Stimulated activated CD8-positive, alpha-beta memory T cell treated with anti-CD3 and anti-CD28 coated beads, Interleukin-2, amount 100 ng/mL, for 1 hour (primary cell): ENCODE data around the gene RGS6.

Source experiments
- DNase-seq, 2 donors: peaks; one replicate each; pipeline ENCODE4 v3.0.0-alpha.2; 2020; ENCODE audit warnings: low read depth in 2 of 2

RGS6 gene

DNA sequence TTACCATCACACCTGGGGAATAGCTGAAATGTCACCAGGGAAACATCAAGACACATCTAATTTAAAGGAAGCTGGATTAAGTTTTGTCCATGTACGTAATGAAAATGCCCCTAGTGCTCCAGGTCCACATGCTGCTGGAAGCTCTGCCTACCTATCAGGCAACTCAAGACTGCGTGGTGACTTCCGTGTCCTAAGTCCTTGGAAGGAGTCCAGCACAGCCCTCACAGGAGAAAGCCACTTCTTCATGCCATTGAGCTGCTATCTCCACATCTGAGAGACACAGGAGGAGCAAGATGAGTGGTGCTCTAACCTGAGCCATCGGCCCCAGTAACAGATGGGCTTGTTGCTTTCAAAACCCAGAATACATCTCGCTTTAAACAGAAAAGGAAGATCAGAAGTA, 645.3 kb downstream of the RGS6 start:
- DNase-seq: no peak

DNA sequence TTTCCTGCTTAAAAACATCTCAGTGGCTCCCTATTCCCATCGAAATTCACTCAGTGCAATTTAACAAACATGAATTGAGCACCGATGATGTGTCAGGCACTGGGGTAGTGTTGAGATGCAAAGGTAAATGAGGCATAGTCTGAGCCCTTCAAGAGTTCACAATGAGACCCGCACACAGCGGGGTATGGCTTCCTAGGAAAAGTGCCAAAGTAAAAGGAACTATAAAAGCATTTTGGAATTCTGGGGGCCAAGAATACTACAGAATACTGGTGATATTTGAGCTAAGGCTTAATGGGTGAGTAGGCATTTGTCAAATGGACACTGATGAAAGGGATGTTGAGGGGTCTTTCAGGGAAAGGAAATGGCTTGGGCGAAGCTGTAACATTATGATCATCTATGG, 646.3 kb downstream of the RGS6 start:
- DNase-seq: no peak

DNA sequence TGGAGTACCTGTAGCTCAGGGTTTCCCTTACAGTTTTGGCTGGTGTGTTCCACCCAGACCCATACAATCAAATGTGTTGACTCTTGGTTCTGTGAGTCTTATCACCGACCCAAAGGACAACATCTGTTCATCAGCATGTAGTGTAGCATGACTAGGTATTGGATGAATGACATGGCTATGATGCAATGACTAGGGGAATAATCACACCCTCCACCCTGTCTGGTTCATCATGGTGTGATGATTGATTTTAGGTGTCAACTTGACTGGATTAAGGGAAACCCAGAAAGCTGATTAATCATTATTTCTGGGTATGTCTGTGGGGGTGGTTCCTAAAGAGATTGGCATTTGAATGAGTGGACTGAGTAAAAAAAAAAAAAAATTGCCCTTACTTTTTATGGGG, 650.4 kb downstream of the RGS6 start:
- DNase-seq: no peak

DNA sequence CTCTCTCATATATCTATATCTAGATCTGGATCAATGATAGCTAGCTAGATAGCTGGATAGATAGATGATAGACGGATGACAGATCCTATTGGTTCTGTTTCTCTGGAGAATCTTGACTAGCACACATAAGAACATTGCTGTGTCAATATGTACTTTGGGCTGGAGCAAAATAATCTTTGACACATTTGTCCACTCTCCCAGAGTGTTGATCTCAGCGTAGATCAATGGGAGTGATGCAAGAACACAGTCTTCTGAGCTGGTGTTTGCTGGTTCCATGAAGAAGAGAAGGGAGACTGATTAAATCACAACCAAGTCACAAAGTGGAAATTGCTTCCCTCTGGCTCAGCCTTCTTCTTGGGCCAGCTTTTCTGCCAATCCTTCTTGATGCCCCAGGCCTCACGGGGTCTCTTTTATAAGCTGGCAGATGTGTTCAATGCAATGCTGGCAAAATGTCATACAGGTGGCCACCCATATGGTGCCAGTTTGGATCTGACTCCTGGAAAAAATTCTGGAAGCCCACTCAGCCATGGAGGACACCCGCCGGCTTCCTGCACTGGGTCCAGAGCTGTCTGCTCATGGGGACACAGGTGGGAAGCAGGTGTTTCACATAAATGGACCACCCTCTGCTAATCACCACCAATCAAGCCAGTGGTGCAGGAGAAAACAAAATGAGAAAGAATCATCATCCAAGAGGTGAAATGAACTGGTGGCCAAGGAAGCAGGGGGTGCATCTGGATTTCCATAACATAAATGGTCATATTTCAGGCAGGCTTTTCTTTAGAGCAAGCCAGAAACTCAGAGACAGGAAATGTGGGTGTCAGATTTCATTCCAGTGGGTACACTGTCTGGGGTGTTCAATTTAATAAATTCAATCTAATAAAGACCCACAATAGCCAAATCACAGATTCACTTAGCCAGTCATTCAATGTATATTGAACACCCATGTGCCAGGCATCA, 651.4 kb downstream of the RGS6 start:
- no peak for DNase-seq

DNA sequence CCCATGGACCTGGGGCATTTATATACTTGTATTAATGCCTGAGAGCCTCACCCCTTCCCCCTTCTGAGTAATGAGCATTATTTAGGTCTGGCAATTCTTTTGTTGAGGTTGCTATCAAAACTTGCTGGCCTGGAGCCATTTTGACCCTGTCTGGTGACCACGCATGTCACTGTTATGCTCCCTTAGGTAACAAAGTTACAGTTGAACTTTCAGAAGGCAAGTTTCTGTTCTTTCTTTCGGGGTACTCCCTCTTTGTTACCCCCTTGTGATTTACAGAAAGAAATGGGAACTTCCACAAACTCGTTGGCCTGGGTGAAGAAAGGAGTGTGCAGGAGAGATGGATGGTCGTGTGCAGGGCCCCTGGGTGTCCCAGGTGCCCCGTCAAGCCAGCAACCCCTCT, 656.3 kb downstream of the RGS6 start:
- no peak for DNase-seq

DNA sequence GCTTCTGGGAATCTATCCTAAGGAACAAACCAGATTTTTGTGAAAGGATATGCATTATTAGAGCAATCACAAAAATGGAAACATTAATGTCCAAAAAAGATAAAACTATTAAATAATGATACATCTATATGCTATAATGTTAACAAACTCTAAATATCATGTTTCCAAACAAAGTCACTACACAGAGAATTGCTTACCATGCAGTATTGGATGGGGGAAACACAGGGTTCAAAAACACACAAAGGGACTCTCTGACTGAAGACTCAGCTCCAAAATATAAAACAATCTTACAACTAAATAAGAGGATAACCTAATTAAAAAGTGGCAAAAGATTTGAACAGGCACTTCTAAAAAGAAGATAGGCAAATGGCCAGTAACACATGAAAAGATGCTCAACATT, 657.4 kb downstream of the RGS6 start:
- DNase-seq: no peak

DNA sequence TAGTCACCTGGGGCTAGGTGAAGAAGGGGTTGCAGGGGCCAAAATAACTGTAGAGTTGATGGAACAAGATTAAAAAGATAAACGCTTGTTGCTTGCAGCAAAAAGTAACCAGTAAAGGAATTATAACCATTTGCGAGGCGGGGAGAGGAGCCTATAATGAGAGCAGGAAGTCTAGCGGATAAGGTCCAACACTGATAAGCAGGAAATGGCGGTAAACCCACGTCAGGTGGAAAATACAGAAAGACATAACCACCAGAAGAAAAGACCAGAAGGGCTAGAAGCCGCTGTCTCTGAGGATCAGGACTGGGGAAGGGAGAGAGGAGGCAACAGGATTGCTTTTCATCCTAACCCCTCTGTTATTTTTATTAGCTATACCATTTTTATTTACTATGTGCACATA, 658.3 kb downstream of the RGS6 start:
- DNase-seq: no peak

DNA sequence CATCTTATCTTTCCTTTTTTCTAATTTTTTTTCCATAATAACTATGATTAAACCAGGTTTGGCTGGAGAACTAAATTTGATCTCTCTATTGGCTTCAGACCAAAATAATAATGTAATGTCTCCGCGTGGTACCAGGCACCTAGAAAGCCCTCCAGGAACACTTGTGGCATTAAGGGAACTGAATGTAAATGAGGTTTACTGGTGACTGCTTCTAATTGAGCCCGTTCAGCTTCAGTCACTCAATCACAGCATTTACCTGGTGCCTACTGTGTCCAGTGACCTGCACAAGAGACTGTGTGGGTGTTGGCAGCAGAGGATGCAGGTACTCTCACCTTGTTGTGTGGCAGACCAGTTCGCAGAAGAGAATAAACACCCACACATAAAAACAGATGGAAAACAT, 659.2 kb downstream of the RGS6 start:
- no peak for DNase-seq

DNA sequence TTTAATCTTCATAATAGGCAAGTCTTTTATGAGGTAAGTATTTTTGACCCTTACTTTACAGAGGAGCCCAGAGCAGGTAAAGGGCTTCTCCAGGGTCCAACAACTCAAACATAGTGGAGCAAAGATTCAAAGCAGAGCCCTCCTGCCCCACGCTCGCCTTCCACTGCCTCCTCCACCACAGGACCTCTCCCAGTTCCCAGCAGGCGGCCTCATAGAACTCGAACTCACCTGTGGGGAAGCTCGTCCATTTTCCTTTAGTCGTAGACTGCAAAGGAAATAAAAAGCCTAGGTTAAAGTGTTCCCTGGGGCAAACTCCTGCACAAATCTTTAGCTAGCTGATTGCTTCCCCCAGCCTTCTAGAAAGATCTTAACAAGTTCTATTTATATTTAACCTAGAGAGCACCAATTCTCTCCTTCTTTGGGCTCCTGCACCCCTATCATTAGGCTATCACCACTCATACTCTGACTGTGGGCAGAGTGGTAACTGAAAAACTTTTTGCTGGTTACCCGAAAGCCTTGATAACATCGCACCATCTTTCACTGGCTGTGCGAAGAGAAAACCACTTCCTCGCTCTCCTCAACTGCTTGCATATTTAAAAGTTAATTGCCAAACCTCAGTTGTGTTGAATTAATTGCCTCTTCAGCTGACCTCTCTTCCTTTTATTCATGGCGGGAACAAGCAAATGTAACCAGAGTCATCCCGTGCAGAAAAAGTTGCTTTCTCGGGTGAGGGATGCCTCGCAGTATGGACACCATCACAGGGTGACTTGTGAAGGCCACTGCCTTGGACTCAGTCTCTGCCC, 662.1 kb downstream of the RGS6 start:
- peak in 1 of 2 donors; percentile 8 for DNase-seq

DNA sequence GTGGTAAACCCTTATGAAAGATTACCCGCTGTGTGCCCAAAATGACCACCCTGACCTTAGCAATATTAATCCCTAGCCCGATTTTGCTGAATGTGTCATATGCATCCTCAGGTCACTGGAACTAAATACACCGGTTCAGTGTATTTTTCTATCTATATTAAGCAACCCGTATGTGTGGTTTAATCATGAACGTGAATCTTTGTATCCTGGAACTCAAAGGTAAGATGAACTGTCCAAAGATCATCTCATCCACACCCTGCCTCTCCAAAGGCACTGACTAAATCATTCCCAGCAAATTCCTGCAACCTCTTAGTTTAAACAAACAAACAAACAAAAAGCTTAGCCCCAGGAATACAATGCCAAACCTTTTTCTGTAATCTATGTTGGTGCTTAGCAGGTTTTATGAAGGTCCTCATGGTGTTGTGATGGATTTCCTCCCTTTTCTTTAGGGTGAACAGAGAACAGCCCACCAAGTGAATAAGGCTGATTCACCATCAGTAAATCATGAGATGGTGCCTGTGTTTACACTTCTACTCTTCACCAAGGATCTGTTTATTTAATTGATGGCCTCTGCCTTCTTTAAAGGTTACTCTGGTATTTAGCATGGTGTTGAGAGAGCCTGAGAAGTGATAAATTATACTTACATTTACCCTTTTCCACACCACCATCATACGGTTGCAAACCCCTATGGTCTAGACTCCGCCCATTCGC, 663.1 kb downstream of the RGS6 start:
- DNase-seq: no peak

DNA sequence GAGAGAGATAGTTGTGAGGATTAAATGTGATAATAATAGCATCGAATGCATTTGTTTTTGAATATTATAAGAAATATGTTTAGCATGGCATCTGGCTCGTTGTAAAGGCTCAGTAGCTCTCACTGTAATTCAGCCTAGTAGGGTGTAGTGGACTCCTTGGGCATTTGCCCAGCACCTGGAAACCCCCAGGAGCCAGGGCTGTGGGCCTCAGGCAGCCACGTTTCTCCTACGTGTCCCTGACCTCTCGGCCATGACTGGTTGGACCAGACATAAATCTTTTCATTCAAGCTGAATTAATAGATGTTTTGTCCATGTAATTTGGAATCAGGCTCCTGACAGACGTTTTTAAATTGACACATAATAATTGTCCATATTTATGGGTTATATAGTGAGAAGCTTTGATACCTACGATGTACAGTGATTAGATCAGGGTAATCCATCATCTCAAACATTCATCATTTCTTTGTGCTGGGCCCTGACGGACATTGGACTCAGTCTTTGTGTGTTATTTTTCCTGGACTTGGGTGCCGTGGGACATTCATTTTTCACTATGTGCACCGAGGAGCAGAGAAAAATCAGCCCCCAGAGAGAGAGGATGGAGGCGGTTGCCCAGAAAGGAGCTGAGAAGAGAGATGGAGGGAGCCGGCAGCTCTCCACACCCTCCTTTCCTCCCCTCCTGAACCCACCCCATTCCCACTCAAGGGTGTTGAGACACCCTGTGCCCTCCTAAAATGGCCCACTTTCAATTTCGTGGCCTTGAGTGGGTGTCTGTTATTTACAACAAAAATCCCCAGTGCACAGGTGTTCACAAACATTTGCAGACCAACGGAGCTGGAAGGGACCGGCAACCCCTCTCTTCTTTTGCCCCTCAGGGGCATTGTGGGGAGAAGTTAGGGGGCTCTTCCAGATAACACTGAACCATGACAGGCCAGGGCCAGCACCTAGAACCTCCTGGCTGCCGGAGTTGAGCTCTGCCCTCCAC, 665.3 kb downstream of the RGS6 start:
- no peak for DNase-seq

DNA sequence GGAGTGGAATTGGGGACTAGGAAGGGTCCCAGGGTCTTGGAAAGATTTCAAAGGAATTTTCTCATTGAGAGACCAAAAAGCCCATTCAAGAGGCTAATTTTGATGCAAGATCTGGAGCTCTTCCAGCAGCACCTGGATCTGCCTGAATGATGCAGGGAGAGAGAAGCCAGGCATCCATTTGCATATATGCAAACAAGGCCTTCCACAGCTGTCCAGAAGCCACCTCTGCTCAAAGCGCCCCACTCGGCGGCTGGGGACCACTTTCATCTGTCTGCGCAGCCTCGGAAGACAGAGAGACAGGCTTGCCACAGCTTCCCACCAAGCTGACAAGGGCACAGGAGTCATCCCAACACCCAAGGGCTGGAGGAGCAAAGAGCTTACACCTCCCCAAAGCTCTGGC, 666.1 kb downstream of the RGS6 start:
- no peak for DNase-seq

DNA sequence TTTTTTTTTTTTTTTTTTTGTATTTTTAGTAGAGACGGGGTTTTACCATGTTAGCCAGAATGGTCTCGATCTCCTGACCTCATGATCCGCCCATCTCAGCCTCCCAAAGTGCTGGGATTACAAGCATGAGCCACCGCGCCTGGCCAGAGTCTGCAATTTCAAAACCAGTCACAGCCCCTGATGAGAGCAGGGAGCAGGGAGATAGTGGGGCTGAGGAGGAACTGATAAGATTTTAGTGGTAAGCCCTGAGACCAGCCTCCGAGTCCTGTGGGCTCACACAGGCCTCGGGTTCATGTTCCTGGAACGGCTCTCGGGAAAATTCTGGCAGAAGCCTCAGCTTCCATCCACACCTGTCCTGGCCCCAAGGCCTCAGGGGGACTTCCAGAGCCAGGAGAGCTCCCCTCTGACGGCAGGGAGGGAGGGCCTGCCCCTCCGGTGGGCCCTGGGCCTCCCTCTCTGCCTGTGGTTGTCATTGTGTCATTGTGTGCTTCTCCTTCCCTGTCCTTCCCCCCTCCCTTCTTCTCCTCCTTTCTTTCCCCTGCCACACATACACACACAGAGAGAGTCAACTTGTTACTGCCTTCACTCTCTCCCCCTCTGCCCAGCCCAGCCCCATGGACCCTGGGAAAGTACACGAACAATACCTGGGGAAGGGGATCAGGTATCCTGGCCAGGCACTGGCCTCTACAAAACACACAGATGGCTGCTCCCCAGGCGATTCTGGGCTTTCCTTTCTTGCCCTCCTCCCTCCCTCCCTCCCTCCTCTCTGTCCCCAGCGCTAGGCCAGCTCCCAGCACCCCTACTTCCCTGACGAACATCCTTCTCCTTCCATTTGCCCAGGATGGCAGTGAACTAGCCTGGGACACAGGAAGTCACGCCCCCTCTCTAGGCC, 667.6 kb downstream of the RGS6 start:
- DNase-seq: no peak

DNA sequence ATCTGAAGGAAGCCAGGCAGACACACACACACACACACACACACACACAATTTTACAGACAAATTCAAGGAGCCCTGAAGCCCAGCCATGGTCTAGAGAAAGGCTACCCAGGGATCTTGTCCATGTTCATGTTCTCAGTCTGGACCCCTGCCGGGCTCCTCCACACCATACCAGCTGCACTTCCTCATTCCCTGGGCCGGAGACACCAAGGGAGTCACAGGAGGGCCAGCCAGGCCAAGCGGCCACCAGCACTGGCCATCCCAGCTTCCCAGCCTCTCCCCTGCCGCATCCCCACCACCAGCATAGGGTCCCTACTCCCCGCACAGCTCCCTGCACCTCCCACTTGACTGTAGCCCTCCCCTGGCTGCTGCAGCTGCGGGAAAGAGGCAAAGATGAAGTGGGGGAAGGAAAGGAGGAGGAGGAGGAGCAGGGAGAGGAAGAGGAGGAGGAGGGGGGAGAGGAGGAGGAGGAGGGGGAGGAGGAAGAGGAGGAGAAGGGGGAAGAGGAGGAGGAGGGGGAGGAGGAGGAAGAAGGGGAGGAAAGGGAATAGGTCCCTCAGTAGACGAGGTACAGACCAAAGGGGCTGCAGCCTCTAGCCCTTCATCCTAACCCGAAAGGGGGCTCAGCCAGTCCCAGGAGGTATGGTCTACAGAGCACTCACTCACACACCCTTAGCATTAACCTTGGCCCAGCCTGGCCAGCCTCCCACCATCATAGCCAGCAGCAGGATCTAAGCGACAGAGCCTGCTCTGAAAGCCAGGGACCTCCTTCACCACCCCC, 668.5 kb downstream of the RGS6 start:
- DNase-seq: no peak

DNA sequence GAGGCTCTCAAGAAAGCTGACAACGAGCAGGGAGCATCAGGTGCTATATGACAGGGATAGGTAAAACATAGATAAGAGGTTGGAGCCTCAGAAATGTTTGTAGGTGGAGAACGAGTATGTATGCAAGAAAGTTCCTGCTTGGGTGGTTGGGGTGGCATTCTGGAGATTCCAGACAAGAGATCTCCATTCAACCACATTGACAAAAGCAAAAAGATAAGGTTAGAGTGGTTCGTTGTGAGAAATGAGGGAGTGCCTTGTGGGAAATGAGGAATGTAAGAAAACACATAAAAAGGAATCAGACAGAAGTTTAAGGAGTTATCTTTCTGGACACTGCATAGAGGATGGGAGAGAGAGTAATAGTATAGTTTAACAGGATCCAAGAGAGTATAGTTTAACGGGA, 671.4 kb downstream of the RGS6 start:
- no peak for DNase-seq

DNA sequence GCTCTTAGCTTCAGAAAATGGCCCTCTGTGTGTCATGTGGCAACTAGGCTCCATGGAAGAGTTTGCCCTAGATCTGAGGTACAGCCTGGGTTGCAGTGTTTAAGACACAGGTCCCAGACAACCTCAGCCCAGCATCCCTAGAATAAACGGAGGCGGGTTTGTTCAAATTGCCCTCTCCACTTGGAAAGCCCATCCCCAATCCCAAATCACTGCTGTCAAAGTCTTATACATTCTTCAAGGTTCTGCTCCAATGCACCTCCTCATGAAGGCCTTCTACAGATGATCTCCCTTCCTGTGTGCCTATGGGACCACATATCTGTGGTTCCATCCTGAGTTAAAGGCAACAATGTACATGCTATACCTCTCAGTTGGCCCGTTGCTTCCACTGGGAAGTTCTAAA, 671.9 kb downstream of the RGS6 start:
- DNase-seq: no peak

DNA sequence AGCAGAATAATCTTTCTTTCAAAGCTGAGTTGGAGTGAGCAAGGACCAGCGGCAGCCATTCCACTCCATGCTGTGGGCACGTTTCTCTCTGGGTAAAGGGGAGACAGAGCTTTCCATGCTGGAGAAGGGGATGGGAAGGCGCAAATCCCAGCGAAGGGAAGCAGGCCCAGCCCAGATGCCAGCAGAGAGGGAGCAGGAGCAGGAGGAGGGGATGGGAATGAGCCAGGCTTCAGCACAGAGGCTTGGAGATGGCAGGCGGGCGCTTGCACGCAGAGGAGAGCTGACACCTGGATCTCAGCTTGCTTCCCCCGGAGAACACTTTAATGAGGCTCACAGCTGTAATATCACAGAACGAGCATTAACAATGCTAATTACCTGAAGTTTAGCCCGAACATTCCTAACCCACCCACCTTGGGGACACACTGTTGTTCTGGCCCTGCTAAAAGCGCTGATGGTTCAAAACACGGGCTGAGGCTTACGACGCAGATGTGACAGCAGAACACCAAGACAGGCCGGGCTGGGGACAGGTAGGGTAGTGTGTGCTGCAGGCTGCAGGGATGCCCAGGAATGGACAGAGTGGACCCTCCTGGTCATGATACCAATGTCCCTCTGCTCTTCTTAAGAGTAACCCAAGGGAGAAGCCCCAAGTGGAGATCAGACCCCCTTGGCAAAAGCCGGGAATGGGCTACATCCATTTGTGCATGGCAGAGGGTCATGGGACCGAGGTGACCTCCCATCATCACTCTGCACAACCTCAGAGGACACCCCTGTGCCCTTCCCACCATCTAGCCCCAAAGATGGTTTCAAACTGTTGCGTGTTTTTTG, 673.1 kb downstream of the RGS6 start:
- DNase-seq: no peak

DNA sequence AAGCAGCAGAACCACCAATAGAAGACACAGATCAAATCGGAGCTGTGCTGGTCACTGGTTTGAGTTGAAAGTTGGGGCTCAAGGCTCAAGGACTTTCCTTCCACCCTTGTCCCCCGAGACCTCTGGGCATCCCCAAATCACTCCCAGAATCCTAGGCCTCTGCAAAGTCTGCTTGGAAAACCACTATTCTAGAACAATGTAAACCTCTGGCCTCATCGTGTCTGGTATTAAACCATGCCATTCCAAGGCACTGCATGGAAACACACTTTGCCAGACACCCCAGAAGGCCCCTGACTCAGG, 673.6 kb downstream of the RGS6 start:
- no peak for DNase-seq

DNA sequence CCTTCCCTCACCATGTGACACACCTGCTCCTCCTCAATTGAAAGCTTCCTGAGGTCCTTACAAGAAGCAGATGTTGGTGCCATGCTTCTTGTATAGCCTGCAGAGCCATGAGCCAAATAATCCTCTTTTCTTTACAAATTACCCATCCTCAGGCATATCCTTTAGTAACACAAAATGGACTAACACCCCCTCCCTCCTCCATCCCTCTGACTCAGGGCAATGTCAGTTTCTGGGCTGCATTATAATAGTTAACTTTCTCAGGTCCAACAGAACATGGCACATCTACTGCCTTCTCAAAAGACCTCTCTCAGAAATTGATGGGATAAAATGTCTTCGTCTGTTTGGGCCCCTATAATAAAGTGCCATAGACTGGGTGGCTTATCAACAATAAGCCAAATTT, 674.6 kb downstream of the RGS6 start:
- no peak for DNase-seq
